Measurements from ENCODE around the gene PTPRO.

PTPRO gene

GRCh38 chr12:15534874-15535273 is 212.6 kb downstream of the PTPRO start:
- no peak for DNase-seq
- no peaks in the 10 kb centered on the region for H3K9me3 Mint-ChIP-seq
- H3K27ac Mint-ChIP-seq = no peak overlapping the region
- H3K4me1 Mint-ChIP-seq (ENCODE audit: low read depth) = peaks cover 25% of the 10 kb centered on the region
- no peaks in the 10 kb centered on the region for H3K36me3 Mint-ChIP-seq (ENCODE audit: low read depth)
- no peak overlapping the region for H3K4me3 Mint-ChIP-seq
- H3K27me3 Mint-ChIP-seq = no peaks in the 10 kb centered on the region

- Mint-ChIP-seq H3K27me3 (no peaks in the 10 kb centered on the region), H3K36me3 (ENCODE audit: low read depth) (no peaks in the 10 kb centered on the region), H3K27ac (no peak overlapping the region), H3K9me3 (no peaks in the 10 kb centered on the region), H3K4me1 (ENCODE audit: low read depth) (peaks cover 26% of the 10 kb centered on the region), H3K4me3 (no peak overlapping the region)
- DNase-seq = no peak
These were observed 213.1 kb downstream of the PTPRO start for GRCh38 chr12:15535352-15535781.

GRCh38 chr12:15536446-15536845 is 214.1 kb downstream of the PTPRO start:
- no peaks in the 10 kb centered on the region for H3K36me3 Mint-ChIP-seq (ENCODE audit: low read depth)
- DNase-seq = no peak
- H3K4me1 Mint-ChIP-seq (ENCODE audit: low read depth) = peaks cover 27% of the 10 kb centered on the region
- H3K4me3 Mint-ChIP-seq = no peak overlapping the region
- H3K27me3 Mint-ChIP-seq = no peaks in the 10 kb centered on the region
- no peaks in the 10 kb centered on the region for H3K9me3 Mint-ChIP-seq
- H3K27ac Mint-ChIP-seq = no peak overlapping the region

GRCh38 chr12:15538881-15539280 is 216.6 kb downstream of the PTPRO start:
- Mint-ChIP-seq H3K27me3 (no peaks in the 10 kb centered on the region), H3K4me1 (ENCODE audit: low read depth) (peaks cover 23% of the 10 kb centered on the region)

GRCh38 chr12:15540005-15540404 is 217.7 kb downstream of the PTPRO start:
- H3K4me1 Mint-ChIP-seq (ENCODE audit: low read depth) = peaks cover 27% of the 10 kb centered on the region
- no peak for DNase-seq
- no peaks in the 10 kb centered on the region for H3K27me3 Mint-ChIP-seq
- H3K4me3 Mint-ChIP-seq = no peak overlapping the region
- no peaks in the 10 kb centered on the region for H3K36me3 Mint-ChIP-seq (ENCODE audit: low read depth)
- peaks cover 3% of the 10 kb centered on the region for H3K9me3 Mint-ChIP-seq
- no peak overlapping the region for H3K27ac Mint-ChIP-seq

More at GRCh38 chr12:15538881-15539280, 216.6 kb downstream of the PTPRO start:
- no peak for DNase-seq
- Mint-ChIP-seq H3K9me3 (peaks cover 3% of the 10 kb centered on the region), H3K36me3 (ENCODE audit: low read depth) (no peaks in the 10 kb centered on the region), H3K27ac (no peak overlapping the region), H3K4me3 (no peak overlapping the region)

- Mint-ChIP-seq H3K36me3 (ENCODE audit: low read depth) (no peaks in the 10 kb centered on the region), H3K27me3 (no peaks in the 10 kb centered on the region), H3K4me3 (no peak overlapping the region), H3K9me3 (peaks cover 3% of the 10 kb centered on the region), H3K27ac (no peak overlapping the region), H3K4me1 (ENCODE audit: low read depth) (peaks cover 31% of the 10 kb centered on the region)
- DNase-seq = no peak
These were observed 218.2 kb downstream of the PTPRO start for GRCh38 chr12:15540469-15540872.

DNA sequence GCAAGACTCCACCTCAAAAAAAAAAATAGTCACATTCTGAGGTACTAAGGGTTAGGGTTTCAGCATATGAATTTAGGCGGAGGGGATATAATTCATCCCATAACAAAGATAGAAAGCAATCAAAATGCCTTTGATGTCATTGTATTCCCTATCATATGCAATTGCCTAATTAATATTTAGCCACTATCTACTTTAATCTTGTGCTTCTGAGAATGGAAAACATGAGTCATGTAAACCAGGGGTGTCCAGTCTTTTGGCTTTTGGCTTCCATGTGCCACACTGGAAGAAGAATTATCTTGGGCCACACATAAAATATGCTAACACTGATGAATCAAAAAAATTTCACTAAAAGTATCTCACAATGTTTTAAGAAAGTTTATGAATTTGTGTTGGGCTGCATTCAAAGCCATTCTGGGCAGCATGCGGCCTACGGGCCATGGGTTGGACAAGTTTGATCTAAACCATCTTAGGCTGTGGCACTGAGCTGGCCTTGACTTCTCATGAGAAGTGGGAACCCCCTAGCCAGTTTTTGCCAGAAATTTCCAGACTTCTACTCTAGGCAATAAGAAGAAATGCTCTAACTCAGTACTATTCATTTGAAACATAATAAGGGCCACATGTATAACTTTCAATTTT is 219.8 kb downstream of the PTPRO start:
- peaks cover 3% of the 10 kb centered on the region for H3K9me3 Mint-ChIP-seq
- DNase-seq = no peak
- no peak overlapping the region for H3K27ac Mint-ChIP-seq
- no peaks in the 10 kb centered on the region for H3K36me3 Mint-ChIP-seq (ENCODE audit: low read depth)
- H3K27me3 Mint-ChIP-seq = no peaks in the 10 kb centered on the region
- H3K4me3 Mint-ChIP-seq = no peak overlapping the region
- peaks cover 46% of the 10 kb centered on the region for H3K4me1 Mint-ChIP-seq (ENCODE audit: low read depth)

DNA sequence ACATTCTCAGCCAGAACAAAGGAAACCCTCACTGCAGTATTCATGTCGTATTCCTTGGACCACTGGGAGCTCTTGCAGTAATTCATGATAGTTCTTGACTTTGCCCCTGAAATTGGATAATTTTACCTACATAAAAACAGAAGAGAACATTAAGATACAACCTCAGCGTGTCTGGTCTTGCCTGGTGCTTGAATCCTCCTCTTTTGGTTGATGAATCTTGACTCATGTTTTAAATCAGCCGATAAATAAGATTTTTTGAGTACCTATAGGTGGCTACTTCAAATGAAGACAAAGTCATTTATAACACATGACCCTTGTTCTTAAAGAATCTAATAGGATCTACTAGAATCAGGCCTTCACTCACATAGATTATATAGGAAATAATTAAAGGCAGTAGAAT is 221.0 kb downstream of the PTPRO start:
- Mint-ChIP-seq H3K27ac (no peak overlapping the region), H3K4me3 (no peak overlapping the region), H3K4me1 (ENCODE audit: low read depth) (peaks cover 57% of the 10 kb centered on the region)

DNA sequence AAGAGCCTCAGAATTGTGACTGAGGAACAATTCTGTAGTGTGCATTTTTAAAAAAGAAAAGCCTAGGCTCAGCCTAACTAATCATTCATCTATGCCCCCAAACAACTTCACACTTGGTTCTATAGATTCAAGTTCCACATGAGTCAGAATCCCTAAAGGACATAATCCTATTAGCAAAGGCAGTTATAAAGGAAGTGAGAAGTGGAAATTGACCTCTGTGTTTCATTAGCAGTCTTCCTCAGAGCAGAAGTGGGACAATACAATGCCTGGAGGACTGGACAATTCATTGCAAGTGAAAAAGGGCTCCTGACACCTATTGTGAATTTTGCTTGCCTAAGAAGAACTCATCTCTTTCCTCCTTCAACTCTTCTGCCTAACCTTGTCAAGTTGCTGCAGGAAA is 222.3 kb downstream of the PTPRO start:
- no peak for DNase-seq
- Mint-ChIP-seq H3K9me3 (peaks cover 3% of the 10 kb centered on the region), H3K27ac (peak overlapping the region; percentile 74), H3K27me3 (no peaks in the 10 kb centered on the region), H3K4me3 (no peak overlapping the region), H3K4me1 (ENCODE audit: low read depth) (peaks cover 59% of the 10 kb centered on the region), H3K36me3 (ENCODE audit: low read depth) (no peaks in the 10 kb centered on the region)

More for the DNA sequence above, 221.0 kb downstream of the PTPRO start:
- Mint-ChIP-seq H3K9me3 (peaks cover 3% of the 10 kb centered on the region), H3K36me3 (ENCODE audit: low read depth) (no peaks in the 10 kb centered on the region), H3K27me3 (no peaks in the 10 kb centered on the region)
- DNase-seq = no peak

DNA sequence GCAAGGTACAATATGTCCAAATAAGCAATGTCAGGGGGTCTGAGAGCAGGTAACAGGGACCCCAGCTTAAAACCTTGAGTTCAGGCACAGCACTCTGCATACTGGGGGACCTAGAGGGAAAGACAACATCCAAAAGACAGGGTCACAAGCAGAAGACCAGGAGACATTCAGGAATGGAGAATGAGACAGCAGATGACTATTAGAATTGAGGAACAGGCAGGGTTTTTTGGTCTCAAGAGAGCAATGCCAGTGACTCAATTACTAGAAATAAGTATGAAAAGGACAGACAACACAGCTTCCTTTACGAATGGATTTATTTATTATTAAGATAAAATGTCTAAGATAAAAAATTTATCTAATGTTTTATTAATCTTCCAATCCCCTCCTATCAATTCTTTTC is 223.0 kb downstream of the PTPRO start:
- no peaks in the 10 kb centered on the region for H3K27me3 Mint-ChIP-seq
- no peak overlapping the region for H3K4me3 Mint-ChIP-seq
- no peak for DNase-seq
- no peaks in the 10 kb centered on the region for H3K36me3 Mint-ChIP-seq (ENCODE audit: low read depth)
- H3K27ac Mint-ChIP-seq = peak overlapping the region; percentile 74
- H3K4me1 Mint-ChIP-seq (ENCODE audit: low read depth) = peaks cover 59% of the 10 kb centered on the region
- peaks cover 3% of the 10 kb centered on the region for H3K9me3 Mint-ChIP-seq

DNA sequence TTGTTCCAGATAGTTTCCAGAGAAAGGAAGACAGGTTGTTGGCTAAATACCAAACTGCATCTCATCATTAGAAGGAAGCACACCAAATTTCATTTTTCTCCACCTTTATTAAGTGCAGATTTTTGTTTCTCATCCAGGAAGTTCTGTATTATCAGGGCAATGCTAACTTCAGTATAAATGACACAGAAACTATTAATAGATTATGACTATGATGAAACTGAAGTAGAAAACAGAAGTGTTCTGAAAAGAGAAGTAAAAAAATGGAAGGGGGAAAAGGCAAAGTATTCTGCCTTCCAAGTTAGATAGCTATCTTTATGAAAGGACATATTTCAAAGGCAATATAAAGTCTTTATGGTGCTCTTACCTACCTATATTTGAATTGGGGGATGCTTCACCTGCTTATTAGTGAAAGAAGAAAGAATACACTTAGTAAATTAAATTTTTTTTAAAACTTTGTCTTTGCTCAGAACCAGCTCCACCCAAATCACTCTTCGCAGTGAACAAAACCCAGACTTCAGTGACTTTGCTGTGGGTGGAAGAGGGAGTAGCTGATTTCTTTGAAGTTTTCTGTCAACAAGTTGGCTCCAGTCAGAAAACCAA is 223.9 kb downstream of the PTPRO start:
- H3K4me3 Mint-ChIP-seq = peak overlapping the region; percentile 23
- no peaks in the 10 kb centered on the region for H3K27me3 Mint-ChIP-seq

DNA sequence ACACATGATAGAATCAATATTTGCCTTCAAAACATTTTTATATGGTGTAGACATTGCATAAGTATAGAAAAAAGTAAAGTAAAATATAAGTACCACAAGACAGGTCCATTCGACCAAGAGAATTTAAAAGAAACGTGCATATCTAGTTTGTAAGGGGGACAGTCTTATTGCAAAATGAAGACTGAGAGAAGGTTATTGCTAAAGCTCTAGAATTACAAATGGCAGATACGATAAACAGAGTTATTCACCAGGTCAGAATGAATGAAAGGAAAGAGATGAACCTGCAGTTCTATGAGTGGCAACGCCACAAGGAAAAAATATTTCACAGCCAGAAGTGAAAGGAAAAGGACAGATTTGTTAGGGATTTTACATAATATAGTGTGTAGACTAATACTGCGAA is 224.8 kb downstream of the PTPRO start:
- Mint-ChIP-seq H3K4me1 (ENCODE audit: low read depth) (peaks cover 56% of the 10 kb centered on the region), H3K27ac (peak overlapping the region; percentile 22), H3K4me3 (no peak overlapping the region), H3K9me3 (peaks cover 5% of the 10 kb centered on the region), H3K27me3 (no peaks in the 10 kb centered on the region), H3K36me3 (ENCODE audit: low read depth) (no peaks in the 10 kb centered on the region)
- no peak for DNase-seq

More for the DNA sequence above, 223.9 kb downstream of the PTPRO start:
- Mint-ChIP-seq H3K27ac (peak overlapping the region; percentile 66), H3K9me3 (peaks cover 5% of the 10 kb centered on the region), H3K4me1 (ENCODE audit: low read depth) (peaks cover 59% of the 10 kb centered on the region), H3K36me3 (ENCODE audit: low read depth) (no peaks in the 10 kb centered on the region)
- DNase-seq = no peak

GRCh38 chr12:15547691-15548090 is 225.4 kb downstream of the PTPRO start:
- DNase-seq = no peak
- Mint-ChIP-seq H3K27me3 (no peaks in the 10 kb centered on the region), H3K36me3 (ENCODE audit: low read depth) (no peaks in the 10 kb centered on the region), H3K9me3 (peaks cover 5% of the 10 kb centered on the region), H3K27ac (peak overlapping the region; percentile 22), H3K4me1 (ENCODE audit: low read depth) (peaks cover 58% of the 10 kb centered on the region), H3K4me3 (no peak overlapping the region)

- Mint-ChIP-seq H3K36me3 (ENCODE audit: low read depth) (no peaks in the 10 kb centered on the region), H3K9me3 (peaks cover 2% of the 10 kb centered on the region), H3K27me3 (no peaks in the 10 kb centered on the region), H3K27ac (no peak overlapping the region), H3K4me1 (ENCODE audit: low read depth) (peaks cover 42% of the 10 kb centered on the region), H3K4me3 (no peak overlapping the region)
- no peak for DNase-seq
These were observed 228.5 kb downstream of the PTPRO start for GRCh38 chr12:15550793-15551192.

DNA sequence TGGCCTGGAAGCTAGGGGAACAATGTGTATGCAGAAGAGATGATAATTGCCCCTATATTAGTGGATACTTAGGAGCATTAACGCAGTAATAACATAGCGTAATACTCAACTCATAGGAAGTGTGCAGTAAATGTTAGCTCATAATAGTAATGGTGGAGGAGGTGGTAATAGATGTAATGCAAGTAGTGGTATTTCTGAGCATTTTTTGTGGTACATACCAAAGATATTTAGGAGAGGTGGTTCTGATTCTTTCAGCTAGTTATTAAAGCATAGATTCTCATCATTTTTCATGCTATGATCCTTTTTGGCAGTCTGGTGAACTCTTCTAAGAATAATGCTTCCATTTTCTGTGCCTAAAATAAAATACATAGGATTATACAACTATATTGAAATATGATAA is 233.1 kb downstream of the PTPRO start:
- Mint-ChIP-seq H3K27me3 (no peaks in the 10 kb centered on the region), H3K4me3 (no peak overlapping the region), H3K4me1 (ENCODE audit: low read depth) (peaks cover 25% of the 10 kb centered on the region), H3K27ac (no peak overlapping the region), H3K9me3 (peaks cover 2% of the 10 kb centered on the region), H3K36me3 (ENCODE audit: low read depth) (no peaks in the 10 kb centered on the region)
- no peak for DNase-seq

Data from activated T-cell treated with anti-CD3 and anti-CD28 coated beads, Interleukin-2, amount 50 U/mL, for 24 hours (primary cell).